HG03097 (cell line): ENCODE measurements around the gene PAQR5.
"Not testable (repeated sequence)": the region's sequence is repeated elsewhere in the genome, so short reads cannot be mapped to it uniquely, and the experiment has no call there.

Experiments
- ATAC-seq: cut with Tn5 transposase; IDR thresholded peaks from one replicate; pipeline ENCODE4 v1.9.1; 2021; ENCODE audit not compliant: unreplicated experiment, low FRiP score

Gene PAQR5

DNA sequence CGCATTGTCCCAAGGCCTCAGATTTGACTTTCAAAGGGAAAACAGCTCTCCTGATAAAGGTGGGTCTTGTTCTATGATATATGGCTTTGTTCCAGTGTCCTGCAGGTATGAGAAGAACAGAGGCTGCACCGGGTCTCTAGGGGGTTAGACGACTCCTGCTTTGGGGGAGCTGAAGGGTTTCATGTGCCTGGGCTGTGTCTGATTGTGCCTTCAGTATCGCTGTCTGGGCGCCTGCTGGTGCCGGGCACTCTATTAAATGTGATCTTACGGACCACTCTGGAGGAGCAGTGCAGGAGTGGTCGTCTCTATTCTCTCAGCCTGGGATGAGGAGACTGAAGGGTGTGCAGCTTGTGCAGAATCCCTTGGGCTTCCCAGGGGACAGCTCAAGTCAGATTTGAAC, 16.0 kb downstream of the PAQR5 start:
- ATAC-seq = no peak

DNA sequence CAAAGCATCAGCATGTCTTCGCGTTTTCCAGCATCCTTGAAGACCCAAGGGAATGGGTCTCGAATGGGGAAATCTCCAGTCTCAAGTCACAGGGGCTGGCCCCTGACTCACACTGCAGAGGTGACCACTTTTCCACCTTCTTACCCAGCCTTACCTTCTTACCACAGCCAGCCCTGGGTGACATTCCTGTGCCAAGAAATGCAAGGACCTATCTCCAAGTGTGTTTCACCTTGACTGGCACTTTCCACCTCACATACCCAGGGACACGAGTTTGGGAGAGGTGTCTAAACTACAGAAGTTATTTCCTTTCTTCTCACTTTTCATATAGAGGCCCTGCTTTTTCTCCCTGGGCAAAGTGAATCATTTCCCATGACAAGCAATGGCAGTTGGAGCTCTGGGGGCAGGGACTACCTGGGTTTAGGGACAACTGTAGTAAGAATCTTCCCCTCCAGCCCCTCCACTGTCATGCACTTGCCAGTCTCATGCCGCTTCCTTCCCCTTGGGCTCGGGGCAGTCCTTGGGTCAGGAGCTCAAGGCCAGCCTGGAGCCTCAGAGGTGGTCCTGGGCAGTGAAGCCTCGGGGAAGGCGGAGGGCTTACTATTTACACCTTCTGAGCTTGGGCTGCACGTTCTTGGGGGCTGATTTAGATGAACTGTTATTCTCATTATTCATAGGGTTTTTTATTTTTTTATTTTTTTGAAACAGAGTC, 16.8 kb downstream of the PAQR5 start:
- ATAC-seq = no peak

DNA sequence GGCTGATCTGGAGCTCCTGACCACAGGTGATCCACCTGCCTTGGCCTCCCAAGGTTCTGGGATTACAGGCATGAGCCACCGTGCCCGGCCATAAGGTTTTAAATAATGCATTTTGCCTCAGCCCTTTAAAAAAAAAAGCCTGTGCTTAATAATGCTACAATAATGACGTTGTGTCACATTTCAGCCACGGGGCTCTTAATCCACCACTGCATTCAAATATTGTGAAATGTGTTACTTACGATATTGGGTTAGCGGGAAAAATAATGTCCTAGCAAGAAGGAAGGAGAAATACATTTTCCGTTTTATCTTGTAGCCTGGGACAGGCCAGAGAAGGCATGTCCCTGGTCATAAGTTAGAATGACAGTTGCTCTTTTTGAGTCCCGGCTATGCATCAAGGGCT, 17.6 kb downstream of the PAQR5 start:
- ATAC-seq = no peak

DNA sequence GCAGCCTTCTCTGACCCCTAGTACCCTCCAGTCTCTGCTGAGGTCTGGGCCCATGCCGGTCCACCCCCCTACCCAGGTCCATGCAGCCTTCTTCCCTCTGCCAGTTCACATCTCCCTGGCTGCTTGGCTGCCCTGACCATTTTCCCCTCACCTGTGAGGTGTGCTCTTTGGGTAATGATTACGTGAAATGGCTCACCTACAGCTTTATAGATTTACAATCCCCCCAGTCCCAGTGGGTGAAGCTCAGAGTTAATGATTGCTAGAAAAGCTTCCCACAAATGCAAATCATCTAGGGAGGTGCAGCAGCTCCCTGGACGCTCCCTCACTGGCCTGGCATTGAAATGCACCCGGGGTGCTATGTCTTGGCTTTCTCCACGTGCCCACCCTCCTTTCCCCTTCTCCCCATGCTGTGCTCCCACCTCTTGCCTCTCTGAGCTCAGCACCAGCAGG, 18.7 kb downstream of the PAQR5 start:
- ATAC-seq = no peak

DNA sequence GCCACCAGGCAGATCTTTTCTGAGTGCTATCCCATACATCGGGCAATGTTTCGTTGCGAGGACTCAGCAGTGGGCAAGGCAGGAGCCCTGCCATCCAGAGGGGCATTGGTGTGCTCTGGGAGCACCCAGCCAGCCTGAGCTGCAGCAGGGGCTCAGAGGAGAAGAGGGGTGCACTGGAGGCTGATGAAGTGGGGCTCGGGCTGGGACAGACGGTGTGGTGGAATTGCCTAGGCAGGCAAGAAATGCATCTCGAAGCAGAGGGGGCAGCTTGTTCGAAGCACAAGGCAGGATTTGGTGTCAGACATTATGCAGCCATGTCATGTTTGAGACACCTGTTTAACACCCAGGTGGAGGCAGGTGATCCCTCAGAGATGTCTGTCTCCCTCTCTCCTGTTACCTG, 19.3 kb downstream of the PAQR5 start:
- ATAC-seq = no peak

DNA sequence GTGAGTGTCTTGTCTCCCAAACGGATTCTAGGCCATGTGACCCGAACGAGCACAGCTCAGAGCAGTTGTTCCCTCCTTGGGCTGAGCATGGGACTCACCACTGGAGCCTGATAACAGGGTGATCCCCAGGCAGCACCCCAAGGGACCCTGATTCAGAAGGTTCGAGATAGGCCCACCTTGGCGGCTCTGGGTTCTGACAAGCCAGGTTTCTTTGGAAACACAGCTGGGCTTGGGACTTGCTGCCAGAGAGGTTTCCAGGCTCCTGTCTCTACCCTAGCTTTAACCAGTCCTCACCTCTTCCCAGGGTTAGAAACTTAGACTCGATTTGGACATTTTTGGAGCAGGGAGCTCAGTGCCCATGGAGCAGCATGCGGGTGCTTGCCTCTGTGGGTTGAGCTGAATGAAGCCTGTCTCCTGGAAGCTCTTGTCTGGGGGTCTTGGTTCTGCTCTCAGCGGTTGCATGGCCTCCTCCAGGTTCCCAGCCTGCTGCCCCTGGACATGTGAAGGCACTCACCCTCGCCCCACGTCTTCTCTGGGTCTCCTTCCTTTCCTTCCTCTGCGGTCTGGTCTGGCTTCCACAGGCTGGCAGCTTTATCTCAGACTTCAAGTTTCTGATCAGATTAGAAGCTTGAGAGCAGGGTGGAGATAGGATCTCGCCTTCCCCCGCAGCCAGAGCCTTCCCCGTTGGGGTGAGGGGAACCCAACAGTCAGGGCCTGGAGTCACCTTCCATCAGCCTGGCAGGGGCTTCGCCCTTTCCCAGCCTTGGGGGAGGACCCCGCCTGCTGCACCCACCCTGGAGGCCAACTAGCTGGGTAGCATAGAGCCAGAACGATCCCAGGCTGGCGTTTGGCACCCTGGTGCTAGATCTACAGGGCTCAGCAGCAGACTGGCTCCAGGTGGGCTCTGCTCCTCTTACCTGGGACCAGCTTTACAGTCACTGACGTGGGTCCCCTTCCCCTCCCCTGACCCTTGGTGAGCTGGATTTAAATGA, 21.0 kb downstream of the PAQR5 start:
- ATAC-seq = no peak

DNA sequence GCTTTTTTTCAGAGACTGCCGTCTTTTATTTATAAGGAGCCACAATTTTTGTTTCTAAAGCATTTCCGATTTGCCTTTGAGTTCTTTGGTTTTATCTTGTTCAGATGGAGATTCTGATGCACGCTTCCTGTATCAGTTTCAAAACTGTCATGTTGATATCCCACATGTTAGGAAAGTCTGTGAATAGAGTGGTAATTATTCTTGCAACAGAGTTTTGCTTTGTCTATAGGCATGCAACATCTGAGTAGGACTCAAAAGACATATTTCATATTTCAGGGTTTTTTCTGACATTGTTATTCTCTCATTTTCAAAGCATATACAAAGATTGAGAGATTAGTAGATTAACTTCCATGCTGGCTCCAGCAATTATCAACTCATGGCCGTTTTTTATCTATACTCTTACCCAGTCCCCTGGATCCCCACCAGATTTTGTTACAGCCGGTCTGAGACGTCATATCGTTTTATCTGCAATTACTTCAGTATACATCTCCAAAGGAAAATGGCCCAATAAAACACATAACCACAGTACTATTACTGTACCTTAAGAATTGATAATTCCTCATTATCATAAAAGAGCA, 22.4 kb downstream of the PAQR5 start:
- ATAC-seq = no peak

DNA sequence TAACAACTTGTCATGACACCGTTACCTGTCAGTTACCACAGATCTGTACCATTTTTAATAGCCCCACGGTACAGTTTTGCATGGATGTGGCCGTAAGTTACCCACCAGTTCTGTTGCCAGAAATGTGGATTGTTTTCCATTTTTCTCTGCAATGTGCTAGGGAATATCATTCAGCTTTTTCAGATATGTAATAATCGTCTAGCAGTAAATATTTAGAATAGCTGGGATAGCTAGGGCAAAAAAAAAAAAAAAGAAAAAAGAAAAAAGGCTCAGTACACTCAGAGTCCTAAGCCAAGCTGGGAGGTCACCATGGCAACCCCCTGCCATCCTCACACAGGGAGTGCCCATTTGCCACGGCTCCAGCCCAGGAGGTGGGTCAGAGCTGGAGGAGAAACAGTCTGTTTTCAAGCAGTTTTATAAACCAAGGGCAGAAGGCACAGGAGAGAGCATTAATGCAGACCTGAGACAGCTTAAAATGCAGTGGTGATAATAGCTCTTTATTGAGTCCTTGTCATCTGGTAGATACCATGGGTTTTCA, 25.2 kb downstream of the PAQR5 start:
- no peak for ATAC-seq

DNA sequence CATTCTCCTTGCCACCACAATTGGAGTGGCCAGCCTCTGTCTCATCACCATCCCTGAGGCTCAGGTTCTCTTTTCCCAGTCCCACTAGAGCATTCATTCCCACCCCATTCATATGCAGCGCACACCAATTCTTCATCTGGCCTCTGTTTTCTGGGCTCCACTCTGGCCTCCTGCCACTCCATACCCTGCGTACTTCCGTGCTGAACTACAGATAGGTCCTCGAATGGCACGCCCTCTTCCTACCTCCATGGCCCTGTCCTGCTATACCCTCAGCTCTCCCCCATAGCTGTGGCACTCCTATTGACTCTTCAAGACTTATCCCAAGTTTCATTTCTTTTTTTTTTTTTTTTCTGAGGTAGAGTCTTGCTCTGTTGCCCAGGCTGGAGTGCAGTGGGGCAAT, 25.9 kb downstream of the PAQR5 start:
- ATAC-seq = no peak

DNA sequence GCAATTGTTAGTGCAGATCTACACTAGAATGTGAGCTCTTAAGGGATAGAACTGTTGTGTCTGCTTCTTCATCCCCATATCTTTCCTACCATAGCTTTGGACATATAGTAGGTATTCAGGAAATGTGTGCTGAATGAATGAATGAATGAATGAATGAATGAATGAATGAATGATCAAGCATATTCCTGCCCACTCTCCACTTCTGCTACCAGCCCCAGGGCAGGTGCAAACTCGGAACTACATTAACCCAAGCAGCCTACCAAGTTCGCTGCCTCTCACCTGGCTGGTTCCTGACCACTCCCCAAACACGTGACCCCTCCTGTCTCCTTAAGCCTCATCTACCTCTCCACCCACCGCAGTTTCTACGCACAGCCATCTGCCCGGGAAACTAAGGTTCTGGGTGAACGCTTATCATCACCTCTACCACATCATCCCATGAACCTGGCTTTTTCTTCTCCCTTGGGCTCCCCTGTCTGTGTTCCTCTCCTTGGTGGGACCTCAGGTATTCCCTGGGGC, 26.8 kb downstream of the PAQR5 start:
- no peak for ATAC-seq

DNA sequence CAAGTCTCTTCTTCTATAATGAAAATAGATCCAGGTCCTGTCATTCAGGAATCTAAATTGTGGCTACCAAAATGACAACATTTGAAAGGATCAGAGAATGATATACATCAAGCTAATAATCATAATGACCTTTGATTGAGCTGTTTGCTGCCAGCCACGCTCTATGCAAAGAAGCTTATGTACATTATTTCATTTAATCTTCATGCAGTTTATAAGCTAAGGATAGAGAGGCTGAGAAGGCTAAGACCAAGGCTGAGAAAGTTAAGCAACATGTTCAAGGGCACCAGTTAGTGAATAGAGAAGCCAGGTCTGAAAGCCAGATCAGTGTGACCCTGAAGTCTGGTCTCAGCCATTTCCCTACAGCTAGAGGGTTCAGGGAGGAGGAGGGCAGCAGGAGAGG, 29.4 kb downstream of the PAQR5 start:
- ATAC-seq = no peak

DNA sequence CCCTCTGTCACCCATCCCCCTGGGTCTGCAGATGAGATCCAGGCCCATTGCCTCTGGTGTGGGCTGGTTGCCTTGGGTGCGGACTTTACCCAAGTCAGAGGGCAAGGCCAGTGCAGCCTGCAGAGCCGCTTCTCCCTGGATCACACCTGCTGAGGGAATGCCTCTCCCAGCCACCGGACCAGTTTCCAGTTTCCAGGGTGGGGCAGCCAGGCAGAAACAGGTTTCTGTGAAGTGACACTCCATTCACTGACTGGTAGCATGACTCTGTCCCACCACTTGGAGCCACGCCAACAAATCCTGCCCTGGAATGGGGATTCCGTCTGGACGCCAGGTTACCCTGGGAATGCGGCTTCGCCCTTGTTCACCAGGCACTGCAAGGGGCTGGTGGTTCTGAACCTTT, 30.0 kb downstream of the PAQR5 start:
- no peak for ATAC-seq

DNA sequence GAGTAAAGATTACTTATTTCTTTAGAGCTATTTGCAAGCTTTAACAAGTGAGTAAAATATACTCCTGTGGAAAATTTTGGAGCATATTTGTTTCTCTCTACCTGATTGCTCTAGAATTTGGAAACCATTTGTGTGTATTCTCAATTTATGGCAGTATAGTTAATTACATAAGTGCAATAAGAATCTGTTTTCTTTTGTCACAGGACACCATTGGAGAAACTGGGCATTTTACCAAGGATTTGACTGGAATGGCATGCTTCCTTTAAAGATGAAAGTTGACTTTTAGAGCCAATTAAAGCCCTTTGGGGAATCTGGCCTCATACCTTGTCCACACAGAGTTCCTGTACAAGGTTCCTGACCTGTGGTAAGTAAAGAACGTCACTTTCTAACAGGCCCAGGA, 38.4 kb downstream of the PAQR5 start:
- no peak for ATAC-seq

DNA sequence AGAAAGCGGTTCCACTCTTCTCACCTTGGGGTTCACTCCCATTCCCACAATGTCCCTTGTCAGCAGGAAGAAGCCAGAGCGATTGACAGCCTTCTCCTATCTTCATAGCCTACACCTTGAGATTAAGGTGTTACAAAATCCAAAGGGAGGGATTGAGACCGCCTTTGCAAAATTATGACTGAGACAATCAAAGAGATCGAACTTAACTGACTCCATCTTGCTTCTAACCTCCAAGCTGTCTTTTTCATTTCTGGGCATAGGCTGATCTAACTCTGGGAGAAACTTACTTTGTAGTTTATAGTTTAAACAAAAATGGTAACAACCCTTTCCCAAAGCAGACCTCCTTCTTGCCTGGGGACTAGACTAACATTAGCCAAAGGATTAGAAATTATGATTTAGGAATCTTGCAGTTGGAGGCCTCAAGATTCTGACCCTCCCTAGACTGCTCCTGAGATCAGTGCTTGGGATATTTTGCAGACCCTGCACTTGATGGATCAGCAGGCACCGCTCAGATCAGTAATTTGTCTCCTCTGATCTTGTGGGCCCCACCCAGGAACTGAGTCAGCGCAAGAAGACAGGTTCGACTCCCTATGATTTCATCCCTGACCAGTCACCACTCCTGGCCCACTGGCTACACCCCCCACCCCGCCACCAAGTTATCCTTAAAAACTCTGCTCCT, 40.0 kb downstream of the PAQR5 start:
- no peak for ATAC-seq

DNA sequence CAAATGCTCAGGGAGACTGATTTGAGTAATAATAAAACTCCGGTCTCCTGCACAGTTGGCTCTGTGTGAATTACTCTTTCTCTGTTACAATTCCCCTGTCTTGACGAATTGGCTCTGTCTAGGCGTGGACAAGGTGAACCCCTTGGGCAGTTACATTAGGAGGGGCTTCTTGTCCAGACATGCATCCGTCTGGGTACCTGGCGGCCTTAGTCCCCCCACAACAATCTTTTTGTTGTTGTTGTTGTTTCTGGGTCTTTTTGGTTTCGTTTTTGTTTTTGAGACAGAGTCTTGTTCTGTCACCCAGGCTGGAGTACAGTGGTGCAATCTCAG, 40.5 kb downstream of the PAQR5 start:
- ATAC-seq = not testable (repeated sequence)

DNA sequence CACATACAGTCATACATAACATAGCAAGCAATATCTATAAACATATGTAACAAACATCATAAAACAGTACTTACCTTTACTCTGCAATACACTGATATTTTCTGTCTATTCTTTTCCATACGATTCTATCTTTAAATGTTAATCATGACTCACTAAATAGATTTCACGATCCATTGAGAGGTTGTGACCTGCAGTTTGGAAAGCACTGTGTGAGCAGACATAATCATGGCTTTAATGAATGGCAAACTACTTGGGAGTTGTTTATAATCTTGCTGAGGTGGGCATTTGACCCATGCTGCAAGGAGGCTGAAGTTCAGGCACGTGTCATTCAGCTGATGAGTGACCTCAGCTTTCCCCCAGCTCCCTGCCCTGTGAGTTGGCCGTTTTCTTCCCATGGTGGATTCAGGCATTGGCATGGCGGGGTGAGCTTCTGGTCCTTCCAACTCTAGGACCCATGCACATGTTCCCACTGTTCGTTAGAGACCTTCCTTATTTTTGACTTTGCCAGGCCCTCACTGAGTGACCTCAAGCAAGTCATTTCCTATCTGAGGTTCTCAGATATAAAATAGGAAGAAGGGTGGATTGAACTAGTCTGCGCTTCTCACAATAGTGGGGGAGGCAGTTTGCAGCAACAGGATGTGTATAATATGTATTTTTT, 41.7 kb downstream of the PAQR5 start:
- ATAC-seq = no peak

DNA sequence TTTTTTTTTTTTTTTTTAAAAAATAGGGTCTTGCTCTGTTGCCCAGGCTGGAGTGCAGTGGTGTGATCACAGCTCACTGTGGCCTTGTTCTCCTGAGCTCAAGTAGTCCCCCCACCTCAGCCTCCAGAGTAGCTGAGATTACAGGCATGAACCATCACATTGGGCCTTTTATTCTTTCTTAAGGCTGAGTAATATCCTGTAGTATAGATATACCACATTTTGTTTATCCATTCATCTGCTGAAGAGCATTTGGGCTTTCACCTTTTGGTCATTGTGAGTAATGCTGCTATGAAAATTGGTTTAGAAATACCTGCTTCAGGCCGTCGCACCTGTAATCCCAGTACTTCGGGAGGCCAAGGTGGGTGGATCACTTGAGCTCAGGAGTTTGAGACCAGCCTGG, 42.6 kb downstream of the PAQR5 start:
- no peak for ATAC-seq

DNA sequence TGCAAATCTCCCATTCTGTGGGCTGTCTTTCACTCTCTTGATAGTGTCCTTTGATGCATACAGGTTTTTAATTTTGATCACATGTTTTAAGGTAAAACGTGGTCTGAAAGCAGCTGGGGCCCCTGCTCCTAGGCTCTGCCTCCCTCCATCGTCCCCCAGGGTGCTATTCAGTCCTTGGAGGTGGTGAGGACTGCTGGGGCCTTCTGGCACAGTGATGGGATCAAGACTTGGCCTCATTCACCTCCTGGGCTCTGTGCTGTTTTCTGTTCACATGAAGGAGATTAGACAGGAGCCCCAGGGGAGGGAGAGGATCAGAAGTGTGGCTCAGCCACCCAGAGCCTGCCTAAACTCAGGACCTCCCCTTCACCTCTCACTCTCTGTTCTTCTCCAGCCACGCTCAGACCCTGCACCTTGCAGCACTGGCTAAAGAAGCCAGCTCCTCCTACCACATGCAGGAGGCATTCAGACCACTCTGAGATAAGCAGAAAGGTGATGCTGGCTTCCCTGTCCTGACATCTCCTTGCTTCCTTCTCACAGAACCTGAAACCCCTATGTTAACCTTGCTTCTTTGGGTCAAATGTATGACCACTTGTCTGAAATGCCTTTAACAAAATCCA, 43.9 kb downstream of the PAQR5 start:
- ATAC-seq = no peak

DNA sequence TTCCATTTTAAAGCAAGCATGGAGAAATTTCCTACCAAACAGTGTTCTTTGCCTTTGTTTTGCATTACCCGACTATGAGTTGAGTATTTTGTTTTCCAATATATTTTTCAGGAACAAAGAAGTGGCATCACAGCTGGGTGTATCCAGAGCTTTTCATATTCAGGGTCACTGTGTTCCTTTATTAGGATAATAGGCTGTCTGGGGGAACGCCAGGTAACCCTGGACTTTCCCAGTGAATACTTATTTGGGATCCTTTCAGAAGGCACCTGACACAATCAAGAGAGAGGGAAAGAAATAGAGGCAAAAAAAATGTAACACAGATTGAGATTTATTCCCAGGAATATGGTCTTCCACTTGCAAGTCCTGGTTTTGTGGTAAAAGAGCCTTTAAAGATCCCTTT, 44.4 kb downstream of the PAQR5 start:
- ATAC-seq = no peak

DNA sequence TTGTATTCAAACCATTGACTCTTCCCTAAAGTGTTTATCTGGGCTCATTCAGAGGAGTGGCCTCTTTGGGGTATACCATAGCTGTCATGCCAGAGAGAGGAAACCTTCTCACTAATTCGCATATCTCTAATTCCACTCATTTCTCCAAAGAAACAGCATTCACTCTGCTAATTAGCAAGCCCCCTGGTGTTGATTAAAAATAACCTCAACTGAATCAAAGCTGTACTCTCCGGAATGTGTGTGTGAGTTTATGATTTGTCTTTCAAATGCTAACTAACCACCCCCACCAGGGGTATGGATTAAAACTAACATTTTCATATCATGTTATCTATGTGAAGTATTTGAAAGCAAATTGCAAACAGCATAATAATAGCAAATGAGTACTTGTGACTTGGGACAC, 45.5 kb downstream of the PAQR5 start:
- ATAC-seq = no peak
